DMS53 (cell line): ENCODE data around the gene UQCR11.

ENCODE experiments used
- DNase-seq: peaks from one replicate; lab custom pipeline; 2025; lab: John Stamatoyannopoulos, UW

The UQCR11 gene

GRCh38 chr19:1590641-1591397, 14.4 kb downstream of the UQCR11 start:
- peak; percentile 45 for DNase-seq

DNA sequence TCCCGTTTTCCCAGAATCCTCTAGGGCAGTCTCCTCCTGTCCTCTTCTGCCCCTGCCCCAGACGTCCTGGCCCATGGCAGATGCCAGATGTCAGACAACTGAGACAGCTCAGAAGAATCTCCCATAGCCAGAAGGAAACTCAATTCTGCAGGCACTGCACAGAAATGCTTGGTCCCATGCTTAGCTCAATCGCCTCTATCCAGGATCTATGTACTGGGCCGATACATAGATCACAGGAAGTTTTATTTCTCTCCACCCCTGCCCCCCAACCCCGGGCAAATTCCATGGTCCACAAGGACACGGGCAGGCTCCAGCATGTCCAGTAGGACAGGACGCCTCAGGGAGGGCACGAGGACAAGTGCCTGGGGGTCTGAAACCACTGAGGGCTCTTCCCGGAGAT, 17.4 kb downstream of the UQCR11 start:
- DNase-seq, result no peak

DNA sequence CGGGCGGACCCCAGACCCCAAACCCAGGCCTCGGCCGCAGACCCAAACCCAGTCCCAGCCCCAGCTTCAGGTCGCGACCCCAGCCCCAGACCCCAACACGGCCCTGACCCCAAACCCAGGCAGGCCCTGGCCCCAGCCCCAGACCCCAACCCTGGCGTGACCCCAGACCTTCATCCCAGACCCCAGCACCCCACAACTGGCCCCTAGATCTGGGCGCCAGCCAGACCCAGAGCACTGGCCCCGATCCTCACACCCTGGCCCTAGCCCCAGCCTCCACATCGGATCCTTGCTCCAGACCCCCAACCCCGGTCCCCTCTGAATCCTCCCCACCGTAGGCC, 20.1 kb downstream of the UQCR11 start:
- DNase-seq, result no peak

DNA sequence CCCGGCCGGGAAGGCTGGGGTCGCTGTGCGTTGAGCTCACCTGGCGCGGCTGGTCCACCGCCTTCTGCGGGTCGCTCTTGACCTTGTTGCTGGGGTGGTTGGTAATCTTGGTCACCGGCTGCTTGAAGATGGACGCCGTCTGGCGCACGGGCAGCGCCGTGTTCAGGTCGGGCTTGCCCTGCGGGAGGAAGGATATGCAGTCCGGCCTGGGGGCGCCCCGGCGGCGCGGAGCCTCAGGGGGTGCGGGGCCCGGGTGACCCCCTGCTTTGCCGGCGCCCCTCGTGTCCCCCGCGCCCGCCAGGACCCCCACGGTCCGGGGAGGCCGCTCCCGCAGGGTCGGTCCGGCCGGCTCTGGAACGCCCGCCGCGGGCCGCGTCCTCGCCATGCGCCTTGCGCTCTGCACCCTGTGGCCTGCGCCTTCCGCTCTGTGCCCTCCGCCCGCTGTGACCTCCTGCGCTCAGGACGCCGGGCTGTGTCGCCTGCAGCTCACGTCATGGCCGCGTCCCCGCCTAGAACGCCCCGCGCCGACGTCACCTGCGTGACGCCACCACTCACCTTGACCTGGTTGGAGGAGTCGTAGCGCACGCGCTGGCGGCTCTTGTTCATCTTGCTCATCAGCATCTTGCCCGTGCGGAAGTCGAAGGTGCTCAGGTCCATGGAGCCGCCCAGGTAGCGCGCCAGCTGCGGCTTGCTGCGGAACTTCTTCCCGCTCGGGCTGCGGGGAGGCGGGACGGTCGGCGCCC, 20.6 kb downstream of the UQCR11 start:
- DNase-seq, result no peak

- DNase-seq, result peak; percentile 85
Measured at GRCh38 chr19:1582201-1582600, 23.1 kb downstream of the UQCR11 start.

- no peak for DNase-seq
Measured at GRCh38 chr19:1580957-1581356, 24.3 kb downstream of the UQCR11 start.

DNA sequence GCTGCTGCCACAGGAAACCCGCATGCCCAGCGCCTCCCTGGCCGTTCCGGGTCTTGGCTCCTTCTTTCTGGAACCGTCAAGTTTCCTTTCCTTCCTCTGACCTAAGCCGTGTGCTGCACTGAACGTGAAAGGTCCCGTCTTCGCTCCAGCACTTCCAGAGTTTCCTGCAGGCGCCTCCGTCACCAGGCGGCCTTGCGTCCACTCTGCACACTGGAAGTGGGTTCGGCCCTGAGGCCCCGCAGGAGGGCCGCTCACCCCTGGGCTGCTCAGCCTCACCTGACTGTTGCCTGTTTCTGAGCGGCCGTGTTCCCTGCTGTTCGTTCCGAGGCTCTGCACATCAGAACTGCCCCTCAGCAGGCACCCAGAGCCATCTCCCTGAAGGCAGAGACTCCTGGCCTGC, 24.9 kb downstream of the UQCR11 start:
- DNase-seq, result no peak

DNA sequence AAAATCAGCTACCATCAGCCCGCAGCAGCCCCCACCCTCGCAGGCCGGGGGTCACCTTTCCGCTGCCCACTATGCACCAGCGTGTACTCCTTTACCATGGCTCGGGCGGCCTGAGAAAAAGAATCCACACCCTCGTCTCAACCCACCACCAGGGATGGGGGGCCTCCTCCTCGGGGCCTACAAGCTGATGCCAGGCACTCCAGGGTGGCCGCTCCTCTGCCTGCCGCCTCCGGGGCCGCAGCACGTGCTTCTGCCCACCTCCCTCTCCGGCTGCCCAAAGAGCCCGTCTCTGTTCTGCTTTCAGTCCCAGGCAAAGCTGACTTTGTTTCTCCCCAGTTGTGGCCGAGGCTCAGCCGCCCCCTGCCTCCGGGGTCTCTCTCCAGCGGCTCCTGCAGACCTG, 26.0 kb downstream of the UQCR11 start:
- DNase-seq, result no peak

- no peak for DNase-seq
Measured at GRCh38 chr19:1577929-1578618, 27.2 kb downstream of the UQCR11 start.

GRCh38 chr19:1577090-1577928, 28.0 kb downstream of the UQCR11 start:
- DNase-seq, result no peak

GRCh38 chr19:1576242-1577089, 28.8 kb downstream of the UQCR11 start:
- DNase-seq, result no peak

DNA sequence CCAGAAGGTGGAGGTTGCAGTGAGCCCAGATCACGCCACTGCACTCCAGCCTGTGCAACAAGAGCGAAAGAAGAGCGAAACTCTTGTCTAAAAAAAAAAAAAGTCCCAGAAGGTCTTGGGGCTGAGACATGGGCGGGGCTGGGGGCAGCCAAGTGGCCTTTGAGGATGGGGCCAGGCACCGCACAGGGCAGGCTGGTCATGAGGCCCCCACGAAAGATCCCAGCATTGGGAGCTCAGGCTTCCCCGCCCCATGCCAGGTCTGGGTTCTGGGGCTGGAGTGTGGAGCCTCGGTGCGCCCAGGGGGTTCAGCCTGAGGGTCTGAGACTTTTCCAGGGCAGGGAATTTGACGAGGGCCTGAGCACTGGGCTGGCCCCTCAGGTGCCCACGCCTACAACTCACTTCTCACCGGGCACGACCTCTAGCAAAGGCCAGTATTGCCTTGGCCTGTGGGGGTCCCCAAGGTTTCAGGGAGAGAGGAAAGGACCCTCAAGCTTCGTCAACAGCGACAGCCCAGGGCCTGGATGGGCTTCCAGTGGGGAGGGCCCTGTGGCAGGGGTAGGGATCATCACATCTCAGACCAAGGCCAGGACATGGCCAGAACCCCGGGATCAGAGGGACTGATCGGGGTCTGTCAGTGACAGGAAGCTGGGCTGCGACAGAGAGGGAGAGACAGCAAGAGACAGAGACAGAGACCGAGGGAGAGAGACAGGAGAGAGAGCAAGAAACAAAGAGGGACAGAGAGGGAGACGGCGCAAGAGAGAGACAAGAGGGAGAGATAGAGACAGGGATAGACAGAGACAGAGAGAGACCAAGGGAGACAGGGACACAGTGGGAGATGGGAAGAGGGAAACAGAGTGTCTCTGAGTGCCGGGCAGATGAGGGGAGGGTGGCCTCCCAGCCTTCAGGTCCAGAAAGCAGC, 29.7 kb downstream of the UQCR11 start:
- no peak for DNase-seq

GRCh38 chr19:1574354-1575136, 30.7 kb downstream of the UQCR11 start:
- DNase-seq, result no peak

DNA sequence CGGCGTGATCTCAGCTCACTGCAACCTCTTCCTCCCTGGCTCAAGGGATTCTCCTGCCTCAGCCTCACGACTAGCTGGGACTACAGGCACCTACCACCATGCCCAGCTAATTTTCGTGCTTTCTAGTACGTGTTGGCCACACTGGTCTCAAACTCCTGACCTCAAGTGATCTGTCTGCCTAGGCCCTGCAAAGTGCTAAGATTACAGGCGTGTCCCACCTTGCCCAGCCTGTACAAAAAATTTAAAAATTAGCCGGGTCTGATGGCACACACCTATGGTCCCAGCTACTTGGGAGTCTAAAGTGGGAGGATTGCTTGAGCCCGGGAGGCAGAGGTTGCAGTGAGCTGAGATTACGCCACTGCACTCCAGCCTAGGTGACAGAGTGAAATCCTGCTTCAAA, 32.5 kb downstream of the UQCR11 start:
- no peak for DNase-seq

GRCh38 chr19:1571358-1571757, 33.9 kb downstream of the UQCR11 start:
- DNase-seq, result no peak

- DNase-seq, result no peak
Measured at GRCh38 chr19:1570836-1571235, 34.4 kb downstream of the UQCR11 start.

DNA sequence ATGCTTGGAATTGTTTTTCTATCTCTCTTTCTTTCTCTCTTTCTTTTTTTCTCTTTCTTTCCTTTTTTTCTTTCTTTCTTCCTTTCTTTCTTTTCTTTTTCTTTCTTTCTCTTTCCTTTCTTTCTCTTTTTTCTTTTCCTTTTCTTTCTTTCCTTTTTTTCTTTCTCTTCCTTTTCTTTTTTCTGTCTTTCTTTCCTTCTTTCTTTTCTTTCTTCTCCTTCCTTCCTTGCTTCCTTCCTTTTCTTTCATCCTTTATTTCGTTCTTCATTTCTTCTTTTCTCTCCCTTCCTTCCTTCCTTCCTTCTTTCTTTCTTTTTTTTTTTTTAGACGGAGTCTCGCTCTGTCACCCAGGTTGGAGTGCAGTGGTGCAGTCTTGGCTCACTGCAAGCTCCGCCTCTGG, 35.3 kb downstream of the UQCR11 start:
- no peak for DNase-seq

- peak; percentile 91 for DNase-seq
Measured at GRCh38 chr19:1568320-1569019, 36.8 kb downstream of the UQCR11 start, which contains the start of gene MEX3D. Gene MEX3D (minus strand): TSS chr19:1568325. CDS start chr19:1568058, 267 bp downstream.

- DNase-seq, result peak; percentile 75
Measured at GRCh38 chr19:1567848-1568227, 37.4 kb downstream of the UQCR11 start.
